SK-N-SH (cell line): ENCODE results near the gene ZFHX3. TPM values are rescaled to one million over a fixed set of nuclear protein-coding genes. Genes with fewer than 3 reads are reported as not detected.

Experiments used
- CTCF ChIA-PET: fragments of 300-600, 350-600 bp; formaldehyde crosslinking; extraction: SDS; loops from one replicate; lab custom pipeline; 2021; lab: Yijun Ruan, JAX
- POLR2A ChIA-PET: fragments of 350-600 bp; sonication (Branson Sonifier 250); formaldehyde crosslinking; extraction: SDS; loops from one replicate; lab custom pipeline; 2020; ENCODE audit warnings: antibody characterized with exemption, inconsistent platforms; lab: Yijun Ruan, JAX
- DNase-seq: peaks from one replicate; pipeline ENCODE4 v3.0.0; 2012
- H2AFZ ChIP-seq: fragments of 200-600 bp; sonication (generic); 2 replicates; pipeline ENCODE4 v1.8.1; 2016; ENCODE audit warnings: antibody characterized with exemption, mild to moderate bottlenecking, low read depth
- H3F3A ChIP-seq: fragments of 200-600 bp; sonication (generic); replicated peaks from 2 replicates; pipeline ENCODE3; 2016; ENCODE audit warnings: antibody characterized with exemption, mild to moderate bottlenecking; ENCODE audit not compliant: insufficient read depth
- H3K27ac ChIP-seq, 2 experiments: fragments of 200-500 bp in 1 of 2; fragments of 200-600 bp in 1 of 2; sonication (Bioruptor generic) in 1 of 2; sonication (generic), shearing (Covaris generic) in 1 of 2; 2 replicates each; pipeline versions ENCODE4 v1.5.1 to v1.6.1; 2014 to 2016; ENCODE audit warnings: low read depth in 2 of 2, inconsistent platforms in 1 of 2, low read length in 1 of 2, mild to moderate bottlenecking in 1 of 2, mixed read lengths in 1 of 2
- H3K27me3 ChIP-seq: fragments of 200-600 bp; sonication (generic), shearing (Covaris generic); 2 replicates; pipeline ENCODE4 v1.6.1; 2016; ENCODE audit warnings: mixed run types; ENCODE audit not compliant: insufficient read depth
- H3K36me3 ChIP-seq, 2 experiments: fragments of 200-500 bp in 1 of 2; fragments of 200-600 bp in 1 of 2; sonication (Bioruptor generic) in 1 of 2; sonication (generic) in 1 of 2; replicated peaks in 1 of 2; 2 replicates each; pipeline versions ENCODE3 to v1.5.1; 2014 to 2016; ENCODE audit warnings: low read length in 1 of 2, mild to moderate bottlenecking in 1 of 2; ENCODE audit not compliant: insufficient read depth in 2 of 2, control insufficient read depth in 1 of 2
- H3K4me1 ChIP-seq, 2 experiments: fragments of 200-500 bp in 1 of 2; fragments of 200-600 bp in 1 of 2; sonication (Bioruptor generic) in 1 of 2; sonication (generic), shearing (Covaris generic) in 1 of 2; 2 replicates each; pipeline versions ENCODE4 v1.5.1 to v1.6.1; 2014 to 2016; ENCODE audit warnings: low read depth in 1 of 2, low read length in 1 of 2, mixed run types in 1 of 2; ENCODE audit not compliant: insufficient read depth in 2 of 2, control insufficient read depth in 1 of 2
- H3K4me2 ChIP-seq: fragments of 200-600 bp; sonication (generic), shearing (Covaris generic); 2 replicates; pipeline ENCODE4 v1.6.1; 2017; ENCODE audit warnings: mixed run types
- H3K4me3 ChIP-seq, 2 experiments: fragments of 200-500 bp in 1 of 2; fragments of 200-600 bp in 1 of 2; sonication (Bioruptor generic) in 1 of 2; sonication (generic), shearing (Covaris generic) in 1 of 2; 2 replicates each; pipeline versions ENCODE4 v1.5.1 to v1.8.1; 2014 to 2016; ENCODE audit warnings: low read depth in 2 of 2, inconsistent platforms in 1 of 2, low read length in 1 of 2, mild to moderate bottlenecking in 1 of 2, mixed read lengths in 1 of 2, moderate library complexity in 1 of 2
- H3K79me2 ChIP-seq: fragments of 200-600 bp; sonication (generic); 2 replicates; pipeline ENCODE4 v1.8.1; 2017; ENCODE audit warnings: mild to moderate bottlenecking; ENCODE audit not compliant: insufficient read depth
- H3K9ac ChIP-seq: fragments of 200-600 bp; sonication (generic); 2 replicates; pipeline ENCODE4 v1.6.1; 2017; ENCODE audit warnings: mixed run types
- H3K9me2 ChIP-seq: fragments of 200-600 bp; sonication (generic); 2 replicates; pipeline ENCODE4 v1.6.1; 2017; ENCODE audit warnings: mixed run types
- H3K9me3 ChIP-seq: fragments of 200-600 bp; sonication (generic); 2 replicates; pipeline ENCODE4 v1.6.1; 2017; ENCODE audit warnings: mixed run types, mild to moderate bottlenecking, moderate library complexity
- H4K20me1 ChIP-seq: fragments of 200-600 bp; sonication (generic); 2 replicates; pipeline ENCODE4 v1.6.1; 2017; ENCODE audit warnings: mild to moderate bottlenecking, mixed run types; ENCODE audit not compliant: insufficient read depth
- CHD2 ChIP-seq: fragments of 150-350 bp; IDR thresholded peaks from 2 replicates; pipeline ENCODE4 v1.6.1; 2018; ENCODE audit warnings: low read length; ENCODE audit not compliant: partially characterized antibody
- ELF1 ChIP-seq: IDR thresholded peaks from 2 replicates; pipeline ENCODE4 v1.4.0; 2012
- EP300 ChIP-seq, 2 experiments: IDR thresholded peaks; 2 replicates each; pipeline versions ENCODE4 v1.4.0 to v1.6.1; 2012; ENCODE audit warnings: borderline replicate concordance in 1 of 2, low read depth in 1 of 2, low read length in 1 of 2
- FOSL2 ChIP-seq: IDR thresholded peaks from 2 replicates; pipeline ENCODE4 v1.4.0; 2012; ENCODE audit warnings: low read depth, mild to moderate bottlenecking, moderate library complexity, borderline replicate concordance
- FOXJ3 ChIP-seq: sonication (generic); formaldehyde crosslinking; IDR thresholded peaks from 2 replicates; pipeline ENCODE4 v1.5.1; 2020; ENCODE audit warnings: mild to moderate bottlenecking, missing genetic modification reagents
- FOXM1 ChIP-seq: IDR thresholded peaks from 2 replicates; pipeline ENCODE4 v1.4.0; 2012; ENCODE audit warnings: low read depth, mild to moderate bottlenecking
- GATA2 ChIP-seq: sonication (generic); formaldehyde crosslinking; IDR thresholded peaks from 2 replicates; pipeline ENCODE4 v1.5.0; 2020; ENCODE audit warnings: mild to moderate bottlenecking, missing genetic modification reagents
- MEF2A ChIP-seq: IDR thresholded peaks from 2 replicates; pipeline ENCODE4 v1.4.0; 2012; ENCODE audit warnings: low read depth, borderline replicate concordance
- MXI1 ChIP-seq: IDR thresholded peaks from 2 replicates; pipeline ENCODE4 v1.6.1; 2012; ENCODE audit warnings: mild to moderate bottlenecking, low read depth, low read length, improper control_type of control experiment
- NRF1 ChIP-seq: IDR thresholded peaks from 2 replicates; pipeline ENCODE4 v1.6.1; 2012; ENCODE audit warnings: low read depth, mild to moderate bottlenecking, low read length
- RAD21 ChIP-seq: IDR thresholded peaks from 2 replicates; pipeline ENCODE4 v1.6.1; 2012; ENCODE audit warnings: mild to moderate bottlenecking, low read length
- SIN3A ChIP-seq: IDR thresholded peaks from 2 replicates; pipeline ENCODE4 v1.6.1; 2012; ENCODE audit warnings: low read depth, mild to moderate bottlenecking, low read length, moderate library complexity, borderline replicate concordance
- SMC3 ChIP-seq: IDR thresholded peaks from 2 replicates; pipeline ENCODE4 v1.6.1; 2012; ENCODE audit warnings: low read depth, low read length, improper control_type of control experiment
- TAF1 ChIP-seq: IDR thresholded peaks from 2 replicates; pipeline ENCODE4 v1.6.1; 2012; ENCODE audit warnings: low read depth, mild to moderate bottlenecking, low read length, moderate library complexity, borderline replicate concordance
- USF1 ChIP-seq: IDR thresholded peaks from 2 replicates; pipeline ENCODE4 v1.4.0; 2012; ENCODE audit warnings: low read depth, borderline replicate concordance
- ZBTB33 ChIP-seq: IDR thresholded peaks from 2 replicates; pipeline ENCODE4 v1.4.0; 2012; ENCODE audit warnings: low read depth, borderline replicate concordance
- WGBS: methylation state at CpG from one replicate; pipeline ENCODE4 v1.1.6; 2017; ENCODE audit warnings: low lambda C conversion rate; 5-methylcytosine and 5-hydroxymethylcytosine counted together
- polyA plus RNA-seq, 3 experiments: library from polyadenylated mRNA; depleted of rRNA; stranded (reverse); fragments of >200 nt; gene quantifications; 2 replicates each; pipeline ENCODE4 v1.2.3, GENCODE V29; 2012
- TF ChIP-seq, protein P1 (sequence below): fragments of 150-350 bp; IDR thresholded peaks from 2 replicates; pipeline ENCODE4 v1.6.1; 2017; ENCODE audit warnings: antibody characterized with exemption, low read length, low read depth, borderline replicate concordance
- TF ChIP-seq, protein P2 (sequence below): fragments of 200-600 bp; sonication (generic); IDR thresholded peaks from 2 replicates; pipeline ENCODE4 v1.6.1; 2017; ENCODE audit warnings: antibody characterized with exemption, mild to moderate bottlenecking, moderate library complexity

The ZFHX3 gene
- polyA plus RNA-seq, 1 of the 3 experiments (the other 2 are of a cell fraction) = 2.0 TPM

DNA sequence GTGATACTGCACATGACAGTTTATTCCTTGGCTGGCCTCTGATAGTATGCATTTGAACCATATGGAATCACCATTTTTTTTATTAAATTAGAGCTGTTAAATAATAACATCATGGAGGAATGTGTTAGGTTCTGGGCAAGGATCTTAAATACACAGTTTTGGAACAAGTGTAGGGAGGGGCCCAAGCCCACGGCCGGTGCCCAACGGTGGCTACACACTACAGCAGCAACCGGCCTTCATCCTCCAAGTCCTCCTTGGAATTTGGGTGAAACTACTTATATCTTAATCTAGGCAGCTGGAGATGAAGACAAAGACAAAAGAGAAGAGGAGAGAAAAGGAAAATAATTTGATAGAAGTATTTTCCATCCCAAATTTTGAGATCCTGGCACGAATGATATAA, 35.6 kb downstream of the ZFHX3 start:
- H3K27ac ChIP-seq = no peak overlapping the region
- H3K27me3 ChIP-seq = no peaks in the 10 kb centered on the region
- H3K4me3 ChIP-seq = no peak overlapping the region
- H3K36me3 ChIP-seq = no peaks in the 10 kb centered on the region
- 92% methylated on average over 5 of the region's 5 CpGs for WGBS
- H3K9ac ChIP-seq = no peak overlapping the region
- H3F3A ChIP-seq = no peaks in the 10 kb centered on the region
- ChIA-PET POLR2A (no interaction called here), CTCF (interaction anchor here (0.6 to 2.9 kb wide), 7 partner anchors 10 to 1734 kb away, joined by 3 to 13 read pairs (median 3); no protein-coding TSS in a partner anchor)
- H4K20me1 ChIP-seq = peaks cover 51% of the 10 kb centered on the region
- no peak overlapping the region for H2AFZ ChIP-seq
- H3K4me1 ChIP-seq = peaks cover 7 to 10% of the 10 kb centered on the region in 2 experiments; a peak in 2 of 4 replicates
- H3K9me3 ChIP-seq = no peaks in the 10 kb centered on the region
- H3K4me2 ChIP-seq = no peak overlapping the region
- H3K9me2 ChIP-seq = no peaks in the 10 kb centered on the region
- no peak for TF ChIP-seq FOSL2
- TF ChIP-seq CHD2 = no peak
- no peak for TF ChIP-seq TAF1
- TF ChIP-seq ELF1 = no peak
- no peak for TF ChIP-seq FOXJ3 (CRISPR knock-in tag)
- no peak for TF ChIP-seq MEF2A
- TF ChIP-seq, protein P1, sequence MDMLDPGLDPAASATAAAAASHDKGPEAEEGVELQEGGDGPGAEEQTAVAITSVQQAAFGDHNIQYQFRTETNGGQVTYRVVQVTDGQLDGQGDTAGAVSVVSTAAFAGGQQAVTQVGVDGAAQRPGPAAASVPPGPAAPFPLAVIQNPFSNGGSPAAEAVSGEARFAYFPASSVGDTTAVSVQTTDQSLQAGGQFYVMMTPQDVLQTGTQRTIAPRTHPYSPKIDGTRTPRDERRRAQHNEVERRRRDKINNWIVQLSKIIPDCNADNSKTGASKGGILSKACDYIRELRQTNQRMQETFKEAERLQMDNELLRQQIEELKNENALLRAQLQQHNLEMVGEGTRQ = no peak
- no peak for TF ChIP-seq ZBTB33
- no peak for TF ChIP-seq FOXM1
- TF ChIP-seq EP300 (IDR thresholded peaks at IDR 0.05; ENCODE audit: borderline replicate concordance in 1 of 2, low read depth in 1 of 2, low read length in 1 of 2) = no peak
- TF ChIP-seq, protein P2, sequence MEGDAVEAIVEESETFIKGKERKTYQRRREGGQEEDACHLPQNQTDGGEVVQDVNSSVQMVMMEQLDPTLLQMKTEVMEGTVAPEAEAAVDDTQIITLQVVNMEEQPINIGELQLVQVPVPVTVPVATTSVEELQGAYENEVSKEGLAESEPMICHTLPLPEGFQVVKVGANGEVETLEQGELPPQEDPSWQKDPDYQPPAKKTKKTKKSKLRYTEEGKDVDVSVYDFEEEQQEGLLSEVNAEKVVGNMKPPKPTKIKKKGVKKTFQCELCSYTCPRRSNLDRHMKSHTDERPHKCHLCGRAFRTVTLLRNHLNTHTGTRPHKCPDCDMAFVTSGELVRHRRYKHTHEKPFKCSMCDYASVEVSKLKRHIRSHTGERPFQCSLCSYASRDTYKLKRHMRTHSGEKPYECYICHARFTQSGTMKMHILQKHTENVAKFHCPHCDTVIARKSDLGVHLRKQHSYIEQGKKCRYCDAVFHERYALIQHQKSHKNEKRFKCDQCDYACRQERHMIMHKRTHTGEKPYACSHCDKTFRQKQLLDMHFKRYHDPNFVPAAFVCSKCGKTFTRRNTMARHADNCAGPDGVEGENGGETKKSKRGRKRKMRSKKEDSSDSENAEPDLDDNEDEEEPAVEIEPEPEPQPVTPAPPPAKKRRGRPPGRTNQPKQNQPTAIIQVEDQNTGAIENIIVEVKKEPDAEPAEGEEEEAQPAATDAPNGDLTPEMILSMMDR = no peak
- TF ChIP-seq USF1 = no peak
- TF ChIP-seq NRF1 = no peak
- TF ChIP-seq MXI1 = no peak
- no peak for TF ChIP-seq GATA2 (CRISPR knock-in tag)
- no peak for TF ChIP-seq RAD21
- TF ChIP-seq SIN3A = no peak
- no peak for TF ChIP-seq SMC3
- peaks cover 98% of the 10 kb centered on the region for H3K79me2 ChIP-seq
- DNase-seq = no peak
